Measurements from ENCODE around the gene MMP19. TPM values are rescaled to one million over a fixed set of nuclear protein-coding genes. Genes with fewer than 3 reads are reported as not detected.

Gene MMP19
- total RNA-seq, 8 experiments from 2014 or later, result 0.16 to 3.8 (median 1.3) TPM

- Histone ChIP-seq H3K27ac (no peak overlapping the region), H3K4me3 (no peak overlapping the region), H3K4me1 (replicated peaks in 1 of 2) (no peaks in the 10 kb centered on the region)
- 83 to 100% (median 93%) methylated on average over 1 to 2 of the region's 2 CpGs for WGBS, 10 experiments
- no peak for ATAC-seq (replicated peaks in 6 of 8)
- in situ Hi-C loops (cut with MboI; ENCODE audit: low pct_unique_long_range_greater_than_20kb in 2 of 9, low sequenced_read_pairs in 9 of 9, unreplicated experiment in 9 of 9), result no loop called here
Observed at GRCh38 chr12:55789171-55789570, 53.6 kb downstream of the MMP19 start.

GRCh38 chr12:55788546-55788945 is 54.2 kb downstream of the MMP19 start:
- ATAC-seq (replicated peaks in 6 of 8), result no peak
- no peaks in the 10 kb centered on the region for H3K4me1 ChIP-seq (replicated peaks in 1 of 2)
- no peak overlapping the region for H3K27ac ChIP-seq
- in situ Hi-C loops (cut with MboI; ENCODE audit: low pct_unique_long_range_greater_than_20kb in 2 of 9, low sequenced_read_pairs in 9 of 9, unreplicated experiment in 9 of 9), result no loop called here
- 80 to 100% (median 96%) methylated on average over 2 to 7 of the region's 7 CpGs for WGBS, 10 experiments
- no peak overlapping the region for H3K4me3 ChIP-seq

Other genes with a start within 250 kb of the MMP19 start
- gene OR10P1, start 206.0 kb downstream of the MMP19 start, total RNA-seq, result 1 to 10 TPM in 1 of 8 experiments, under 1 TPM in 2, not detected in 5; 0.25 to 1.1 (median 0.45) TPM
- gene ITGA7, start 135.0 kb downstream of the MMP19 start, total RNA-seq, result 10 to 100 TPM in 5 of 8 experiments, 1 to 10 TPM in 2, under 1 TPM in 1; 0.92 to 26.2 (median 12.3) TPM
- gene BLOC1S1, start 126.9 kb downstream of the MMP19 start, total RNA-seq, result 100 to 1,000 TPM in 5 of 8 experiments, 10 to 100 TPM in 3; 65.7 to 166 (median 109) TPM
- gene RDH5, start 122.5 kb downstream of the MMP19 start, total RNA-seq, result 10 to 100 TPM in 1 of 8 experiments, 1 to 10 TPM in 7; 1.4 to 23.6 (median 3.6) TPM
- 1,000 to 10,000 TPM in 1 of 8 experiments, 100 to 1,000 TPM in 7; 313 to 1,570 (median 525) TPM for gene CD63, start 113.9 kb downstream of the MMP19 start, total RNA-seq
- 10 to 100 TPM in 4 of 8 experiments, 1 to 10 TPM in 4; 3.6 to 35.9 (median 9.1) TPM for gene GDF11, start 99.8 kb downstream of the MMP19 start, total RNA-seq
- 100 to 1,000 TPM in 5 of 8 experiments, 10 to 100 TPM in 3; 81.9 to 148 (median 114) TPM for gene SARNP, start 25.2 kb downstream of the MMP19 start, total RNA-seq
- 10 to 100 TPM; 13.1 to 42.0 (median 25.4) TPM for gene ORMDL2, start 24.9 kb downstream of the MMP19 start, total RNA-seq
- gene DNAJC14, start 13.3 kb downstream of the MMP19 start, total RNA-seq, result 10 to 100 TPM; 22.0 to 41.1 (median 29.8) TPM
- gene PYM1, start 85.0 kb upstream of the MMP19 start, total RNA-seq, result 10 to 100 TPM; 20.1 to 44.4 (median 31.7) TPM
- gene DGKA, start 88.2 kb upstream of the MMP19 start, total RNA-seq, result 10 to 100 TPM in 4 of 8 experiments, 1 to 10 TPM in 4; 3.4 to 63.0 (median 9.2) TPM
- 10 to 100 TPM in 1 of 8 experiments, 1 to 10 TPM in 6, under 1 TPM in 1; 0.86 to 14.4 (median 1.7) TPM for gene PMEL, start 123.1 kb upstream of the MMP19 start, total RNA-seq
- gene CDK2, start 123.9 kb upstream of the MMP19 start, total RNA-seq, result 10 to 100 TPM in 4 of 8 experiments, 1 to 10 TPM in 4; 6.0 to 43.0 (median 15.8) TPM
- 10 to 100 TPM; 56.3 to 95.6 (median 76.0) TPM for gene RAB5B, start 131.1 kb upstream of the MMP19 start, total RNA-seq
- 10 to 100 TPM; 10.4 to 23.0 (median 17.0) TPM for gene SUOX, start 154.3 kb upstream of the MMP19 start, total RNA-seq
- 1 to 10 TPM; 1.4 to 8.6 (median 6.4) TPM for gene IKZF4, start 178.1 kb upstream of the MMP19 start, total RNA-seq
- 1,000 to 10,000 TPM in 1 of 8 experiments, 100 to 1,000 TPM in 7; 282 to 1,536 (median 616) TPM for gene RPS26, start 199.0 kb upstream of the MMP19 start, total RNA-seq
- 1 to 10 TPM in 7 of 8 experiments, under 1 TPM in 1; 0.63 to 7.2 (median 2.1) TPM for gene ERBB3, start 237.2 kb upstream of the MMP19 start, total RNA-seq

Data from motor neuron (in vitro differentiated cells).